Calu3 (cell line): ENCODE measurements around the gene IGFLR1. TPM values are rescaled to one million over a fixed set of nuclear protein-coding genes. Genes with fewer than 3 reads are reported as not detected.

Experiments
- BruUV-seq: library from RNA; stranded (reverse); fragments of 400-500 nt; replicated peaks from 2 replicates; lab custom pipeline; 2021; lab: Mats Ljungman, UMichigan
- CTCF ChIA-PET: fragments of 300-600 bp; sonication (Branson Sonifier 250); formaldehyde crosslinking; loops from one replicate; lab custom pipeline; 2022; ENCODE audit warnings: antibody characterized with exemption; lab: Charles Lee
- DNase-seq: peaks from one replicate; pipeline ENCODE4 v3.0.0; 2022
- H3K27ac Mint-ChIP-seq: one replicate; pipeline ENCODE4 v1.8.0; 2022; ENCODE audit warnings: mixed read lengths; ENCODE audit not compliant: unreplicated experiment
- H3K27me3 Mint-ChIP-seq: one replicate; pipeline ENCODE4 v1.8.0; 2022; ENCODE audit warnings: mixed read lengths; ENCODE audit not compliant: unreplicated experiment
- H3K36me3 Mint-ChIP-seq: one replicate; pipeline ENCODE4 v1.8.0; 2022; ENCODE audit warnings: mild to moderate bottlenecking, moderate library complexity, mixed read lengths; ENCODE audit not compliant: insufficient read depth, unreplicated experiment
- H3K4me1 Mint-ChIP-seq: one replicate; pipeline ENCODE4 v1.8.0; 2022; ENCODE audit warnings: mild to moderate bottlenecking, low read depth, mixed read lengths; ENCODE audit not compliant: unreplicated experiment
- H3K4me3 Mint-ChIP-seq: one replicate; pipeline ENCODE4 v1.8.0; 2022; ENCODE audit warnings: mild to moderate bottlenecking, low read depth, moderate library complexity, mixed read lengths; ENCODE audit not compliant: unreplicated experiment
- H3K9me3 Mint-ChIP-seq: one replicate; pipeline ENCODE4 v1.8.0; 2022; ENCODE audit warnings: low read depth, mixed read lengths; ENCODE audit not compliant: unreplicated experiment
- CTCF ChIP-seq: fragments of 200-600 bp; IDR thresholded peaks from one replicate; pipeline ENCODE4 v1.8.0; 2022; ENCODE audit warnings: antibody characterized with exemption; ENCODE audit not compliant: unreplicated experiment
- intact Hi-C: fragments of 100-400 bp; cut with micrococcal nuclease; formaldehyde crosslinking; loops from one replicate; pipeline ENCODE4 v1.10.0; 2022; ENCODE audit not compliant: unreplicated experiment
- total RNA-seq: library from RNA; stranded (reverse); gene quantifications from 2 replicates; pipeline ENCODE4 v1.2.3, GENCODE V29; 2022

IGFLR1 gene
- total RNA-seq, 1 experiment from 2014 or later = 9.2 TPM

DNA sequence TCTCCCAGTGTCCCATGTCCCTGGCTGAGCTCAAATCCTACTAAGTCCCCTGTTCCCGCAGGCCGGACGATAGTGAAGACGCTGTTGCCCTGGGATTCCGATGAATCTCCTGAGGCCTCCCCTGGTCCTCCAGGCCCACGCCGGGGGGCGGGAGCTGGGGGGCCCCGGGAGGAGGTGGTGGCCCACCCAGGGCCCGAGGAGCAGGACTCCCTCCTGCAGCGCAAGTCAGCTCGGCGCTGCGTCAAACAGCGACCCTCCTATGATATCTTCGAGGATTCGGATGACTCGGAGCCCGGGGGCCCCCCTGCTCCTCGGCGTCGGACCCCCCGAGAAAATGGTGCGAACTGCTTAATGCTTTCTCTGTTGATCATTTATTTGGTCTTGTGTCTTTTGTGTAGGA, 18.6 kb downstream of the IGFLR1 start:
- H3K4me3 Mint-ChIP-seq = no peak overlapping the region
- H3K27me3 Mint-ChIP-seq = no peaks in the 10 kb centered on the region
- no peaks in the 10 kb centered on the region for H3K9me3 Mint-ChIP-seq
- DNase-seq = no peak
- BruUV-seq = no TSS peak
- no peak overlapping the region for H3K27ac Mint-ChIP-seq
- intact Hi-C loops = no loop called here
- peaks cover 83% of the 10 kb centered on the region for H3K36me3 Mint-ChIP-seq
- CTCF ChIA-PET = interaction anchor here (0.9 kb wide), 1 partner anchor 13 kb away, joined by 3 read pairs; no protein-coding TSS in a partner anchor
- H3K4me1 Mint-ChIP-seq = peaks cover 12% of the 10 kb centered on the region
- no peak for TF ChIP-seq CTCF

- intact Hi-C loops = no loop called here
- Mint-ChIP-seq H3K27ac (no peak overlapping the region), H3K27me3 (no peaks in the 10 kb centered on the region), H3K4me3 (no peak overlapping the region), H3K4me1 (peaks cover 12% of the 10 kb centered on the region), H3K9me3 (no peaks in the 10 kb centered on the region), H3K36me3 (peaks cover 84% of the 10 kb centered on the region)
- CTCF ChIA-PET = interaction anchor here (0.9 kb wide), 1 partner anchor 14 kb away, joined by 3 read pairs; no protein-coding TSS in a partner anchor
- no peak for TF ChIP-seq CTCF
- DNase-seq = no peak
- no TSS peak for BruUV-seq
Observed at GRCh38 chr19:35722897-35723296, 19.4 kb downstream of the IGFLR1 start.

DNA sequence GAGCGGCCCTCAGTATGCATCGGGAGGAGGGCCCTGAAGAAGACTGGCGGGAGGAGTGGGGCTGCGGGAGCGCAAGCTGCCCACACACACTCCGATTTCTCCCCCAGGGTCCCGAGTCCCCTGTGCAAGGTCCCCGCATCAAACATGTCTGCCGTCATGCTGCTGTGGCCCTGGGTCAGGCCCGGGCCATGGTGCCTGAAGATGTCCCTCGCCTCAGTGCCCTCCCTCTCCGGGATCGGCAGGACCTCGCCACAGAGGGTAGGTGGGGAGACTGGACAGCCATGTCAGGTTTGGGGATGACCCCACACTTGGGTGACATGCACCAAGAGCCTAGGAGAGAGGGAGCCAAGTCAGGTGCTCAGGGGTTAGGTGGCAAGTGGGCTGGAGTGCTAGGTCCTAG, 19.8 kb downstream of the IGFLR1 start:
- intact Hi-C loops = no loop called here
- H3K4me3 Mint-ChIP-seq = no peak overlapping the region
- H3K27ac Mint-ChIP-seq = no peak overlapping the region
- peaks cover 12% of the 10 kb centered on the region for H3K4me1 Mint-ChIP-seq
- BruUV-seq = no TSS peak
- peaks cover 83% of the 10 kb centered on the region for H3K36me3 Mint-ChIP-seq
- no peak for TF ChIP-seq CTCF
- no peaks in the 10 kb centered on the region for H3K9me3 Mint-ChIP-seq
- CTCF ChIA-PET = no interaction called here
- no peaks in the 10 kb centered on the region for H3K27me3 Mint-ChIP-seq
- DNase-seq = no peak

- H3K36me3 Mint-ChIP-seq = peaks cover 94% of the 10 kb centered on the region
- no TSS peak for BruUV-seq
- DNase-seq = no peak
- no peak for TF ChIP-seq CTCF
- H3K4me3 Mint-ChIP-seq = no peak overlapping the region
- CTCF ChIA-PET = interaction anchor here (0.6 kb wide), 2 partner anchors 66 to 159 kb away, joined by 3 to 4 read pairs; no protein-coding TSS in a partner anchor
- no peaks in the 10 kb centered on the region for H3K9me3 Mint-ChIP-seq
- intact Hi-C loops = no loop called here
- H3K4me1 Mint-ChIP-seq = peaks cover 16% of the 10 kb centered on the region
- no peaks in the 10 kb centered on the region for H3K27me3 Mint-ChIP-seq
- no peak overlapping the region for H3K27ac Mint-ChIP-seq
Observed at GRCh38 chr19:35721374-35721773, 20.9 kb downstream of the IGFLR1 start.
